Cardiac muscle cell (in vitro differentiated cells and primary cell): Measurements from ENCODE around the gene TMEM109. TPM values are rescaled to one million over a fixed set of nuclear protein-coding genes. Genes with fewer than 3 reads are reported as not detected.

ENCODE experiments used
- DNase-seq, 2 donors: peaks; one replicate each; pipeline versions ENCODE4 v3.0.0 to v3.0.0-alpha.2; 2010 to 2017; ENCODE audit warnings: low read depth in 1 of 2, low spot score in 1 of 2
- H3K27ac ChIP-seq: fragments of 200-600 bp; sonication (generic); 2 replicates; pipeline ENCODE4 v1.5.1; 2016
- H3K27me3 ChIP-seq: fragments of 200-600 bp; sonication (generic); 2 replicates; pipeline ENCODE4 v1.6.0; 2016; ENCODE audit warnings: control low read depth
- H3K36me3 ChIP-seq: fragments of 200-600 bp; sonication (generic); 2 replicates; pipeline ENCODE4 v1.5.1; 2016; ENCODE audit warnings: control low read depth
- H3K4me1 ChIP-seq: fragments of 200-600 bp; sonication (generic); 2 replicates; pipeline ENCODE4 v1.8.1; 2017; ENCODE audit warnings: low read depth, mild to moderate bottlenecking, mixed run types
- H3K4me3 ChIP-seq: fragments of 200-600 bp; sonication (generic); 2 replicates; pipeline ENCODE4 v1.5.1; 2016; ENCODE audit warnings: mild to moderate bottlenecking
- H3K9me3 ChIP-seq: fragments of 200-600 bp; sonication (generic); 2 replicates; pipeline ENCODE4 v1.5.1; 2017; ENCODE audit warnings: low read depth, mild to moderate bottlenecking, control low read depth
- CTCF ChIP-seq: IDR thresholded peaks from 2 replicates; pipeline ENCODE4 v1.5.1; 2012; ENCODE audit warnings: low read depth, mild to moderate bottlenecking, low read length
- polyA plus RNA-seq: library from polyadenylated mRNA; unstranded; fragments of >200 nt; fragmentation: Nextera tagmentation; extraction: Ambion mirVana; gene quantifications from 2 replicates; pipeline ENCODE4 v1.2.1, GENCODE V29; 2016
- total RNA-seq: library from RNA; depleted of rRNA; stranded (reverse); fragments of >200 nt; gene quantifications from 2 replicates; pipeline ENCODE4 v1.2.3, GENCODE V29; 2016

Gene TMEM109
- total and polyA plus RNA-seq, 2 experiments from 2014 or later = 56.7 to 109 TPM

- Histone ChIP-seq H3K27me3 (no peaks in the 10 kb centered on the region), H3K27ac (no peak overlapping the region), H3K4me1 (no peaks in the 10 kb centered on the region), H3K36me3 (peaks cover 37% of the 10 kb centered on the region), H3K4me3 (no peak overlapping the region), H3K9me3 (no peaks in the 10 kb centered on the region)
- TF ChIP-seq CTCF = no peak
- DNase-seq = no peak
Observed at GRCh38 chr11:60932605-60933356, 18.8 kb downstream of the TMEM109 start.

GRCh38 chr11:60933416-60934123 is 19.6 kb downstream of the TMEM109 start:
- no peak overlapping the region for H3K4me3 ChIP-seq
- H3K36me3 ChIP-seq = peaks cover 32% of the 10 kb centered on the region
- H3K9me3 ChIP-seq = no peaks in the 10 kb centered on the region
- no peaks in the 10 kb centered on the region for H3K4me1 ChIP-seq
- no peak for TF ChIP-seq CTCF
- no peak for DNase-seq
- no peak overlapping the region for H3K27ac ChIP-seq
- no peaks in the 10 kb centered on the region for H3K27me3 ChIP-seq

GRCh38 chr11:60934124-60934789 is 20.3 kb downstream of the TMEM109 start:
- no peak overlapping the region for H3K27ac ChIP-seq
- DNase-seq = no peak
- H3K36me3 ChIP-seq = peaks cover 29% of the 10 kb centered on the region
- no peaks in the 10 kb centered on the region for H3K9me3 ChIP-seq
- TF ChIP-seq CTCF = no peak
- H3K4me1 ChIP-seq = peaks cover 4% of the 10 kb centered on the region
- no peak overlapping the region for H3K4me3 ChIP-seq
- H3K27me3 ChIP-seq = no peaks in the 10 kb centered on the region

DNA sequence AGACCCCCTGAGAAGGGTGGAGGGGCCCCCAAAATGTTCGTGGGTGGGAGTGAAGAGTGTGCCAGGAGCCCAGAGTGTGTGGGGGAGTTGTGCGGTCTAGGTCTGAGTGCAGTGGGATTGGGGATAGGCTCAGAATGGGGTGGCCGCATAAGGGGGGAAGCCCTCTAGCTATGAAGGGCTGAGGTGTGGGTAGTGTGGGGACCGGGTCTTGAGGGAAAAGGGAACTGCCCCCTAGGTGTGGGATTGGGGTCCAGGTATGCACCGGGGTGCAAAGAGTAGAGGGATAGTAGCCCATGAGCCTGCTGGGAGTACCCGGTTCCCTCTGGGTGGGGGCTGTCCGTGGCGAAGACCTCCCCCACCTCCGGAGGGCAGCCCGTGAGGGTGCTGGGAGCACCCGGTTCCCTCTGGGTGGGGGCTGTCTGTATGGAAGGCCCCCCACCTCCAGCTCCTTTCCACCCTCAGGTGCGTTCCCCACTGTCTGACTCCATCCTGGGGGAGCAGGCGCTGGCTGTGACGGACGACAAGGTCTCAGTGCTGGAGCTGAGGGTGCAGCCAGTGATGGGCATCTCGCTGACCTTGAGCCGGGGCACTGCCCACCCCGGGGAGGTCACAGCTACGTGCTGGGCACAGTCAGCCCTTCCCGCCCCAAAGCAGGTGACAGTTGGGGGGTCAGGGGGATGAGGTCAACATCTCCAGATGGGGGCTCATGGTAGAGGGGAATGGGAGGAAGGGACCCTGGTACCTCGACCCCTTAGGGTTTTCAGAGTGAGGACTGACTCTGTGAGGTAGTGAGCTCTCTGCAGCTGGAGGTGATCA is 21.0 kb downstream of the TMEM109 start:
- Histone ChIP-seq H3K27ac (no peak overlapping the region), H3K36me3 (peaks cover 26% of the 10 kb centered on the region), H3K4me1 (peaks cover 11% of the 10 kb centered on the region), H3K4me3 (no peak overlapping the region), H3K9me3 (no peaks in the 10 kb centered on the region), H3K27me3 (no peaks in the 10 kb centered on the region)
- DNase-seq = no peak
- no peak for TF ChIP-seq CTCF
